IMR-90 (cell line): ENCODE measurements around the gene NCOA3.

Experiments
- CEBPB ChIP-seq: IDR thresholded peaks from 2 replicates; pipeline ENCODE4 v1.6.1; 2012; ENCODE audit warnings: low read depth, low read length, improper control_type of control experiment
- CHD1 ChIP-seq: IDR thresholded peaks from 2 replicates; pipeline ENCODE4 v1.6.1; 2012; ENCODE audit warnings: low read depth, low read length, improper control_type of control experiment
- CTCF ChIP-seq: conservative IDR thresholded peaks from 2 replicates; pipeline ENCODE4 v1.5.1; 2012; ENCODE audit warnings: mild to moderate bottlenecking, low read depth, low read length, improper control_type of control experiment
- MAFK ChIP-seq: IDR thresholded peaks from 2 replicates; pipeline ENCODE4 v1.6.1; 2012; ENCODE audit warnings: low read depth, low read length, improper control_type of control experiment
- MXI1 ChIP-seq: IDR thresholded peaks from 2 replicates; pipeline ENCODE4 v1.6.1; 2012; ENCODE audit warnings: low read depth, mild to moderate bottlenecking, low read length, moderate library complexity, borderline replicate concordance
- NFE2L2 ChIP-seq: fragments of 150-350 bp; IDR thresholded peaks from 2 replicates; pipeline ENCODE4 v1.6.1; 2016; ENCODE audit warnings: low read depth, mild to moderate bottlenecking, low read length
- POLR2A ChIP-seq: IDR thresholded peaks from 2 replicates; pipeline ENCODE4 v1.6.1; 2012; ENCODE audit warnings: mild to moderate bottlenecking, low read depth, low read length
- RAD21 ChIP-seq: IDR thresholded peaks from 2 replicates; pipeline ENCODE4 v1.6.1; 2012; ENCODE audit warnings: low read length, improper control_type of control experiment
- RFX5 ChIP-seq: IDR thresholded peaks from 2 replicates; pipeline ENCODE4 v1.8.0; 2012; ENCODE audit warnings: low read depth, mild to moderate bottlenecking, low read length, moderate library complexity
- USF2 ChIP-seq: fragments of 150-350 bp; IDR thresholded peaks from 2 replicates; pipeline ENCODE4 v1.6.1; 2017; ENCODE audit warnings: mild to moderate bottlenecking, antibody characterized with exemption, low read length, low read depth

- TF ChIP-seq CTCF (no peak), POLR2A (no peak), NFE2L2 (no peak), RFX5 (no peak), MAFK (no peak), CHD1 (no peak), MXI1 (no peak), CEBPB (no peak), RAD21 (no peak), USF2 (no peak)
Measured at GRCh38 chr20:47596003-47596571, 94.4 kb downstream of the NCOA3 start.
